Fibroblast of villous mesenchyme (primary cell): ENCODE results near the gene KIF26B. TPM values are rescaled to one million over a fixed set of nuclear protein-coding genes. Genes with fewer than 3 reads are reported as not detected.

ENCODE experiments used
- DNase-seq: peaks from one replicate; pipeline ENCODE4 v3.0.0-alpha.2; 2010; ENCODE audit warnings: low read depth
- H3K4me3 ChIP-seq: 2 replicates; pipeline ENCODE4 v1.5.1; 2011; ENCODE audit warnings: low read depth, mild to moderate bottlenecking, low read length
- CTCF ChIP-seq: IDR thresholded peaks from 2 replicates; pipeline ENCODE4 v1.5.1; 2012; ENCODE audit warnings: low read depth, mild to moderate bottlenecking, low read length; ENCODE audit not compliant: insufficient read depth
- total RNA-seq: library from RNA; depleted of rRNA; stranded (reverse); fragments of >200 nt; gene quantifications from 2 replicates; pipeline ENCODE4 v1.2.3, GENCODE V29; 2012

KIF26B gene
- total RNA-seq, 1 donor: 12.1 TPM

- no peak for TF ChIP-seq CTCF
- H3K4me3 ChIP-seq: no peak overlapping the region
- DNase-seq: no peak
Observed at GRCh38 chr1:245256528-245256927, 101.7 kb downstream of the KIF26B start.

GRCh38 chr1:245258271-245258920, 103.6 kb downstream of the KIF26B start:
- no peak for TF ChIP-seq CTCF
- no peak for DNase-seq
- no peak overlapping the region for H3K4me3 ChIP-seq

GRCh38 chr1:245260110-245260882, 105.5 kb downstream of the KIF26B start:
- no peak for DNase-seq
- H3K4me3 ChIP-seq: no peak overlapping the region
- TF ChIP-seq CTCF: no peak

GRCh38 chr1:245260883-245261282, 106.1 kb downstream of the KIF26B start:
- no peak for DNase-seq
- H3K4me3 ChIP-seq: no peak overlapping the region
- no peak for TF ChIP-seq CTCF

- TF ChIP-seq CTCF: no peak
- no peak for DNase-seq
- H3K4me3 ChIP-seq: no peak overlapping the region
Observed at GRCh38 chr1:245261786-245262185, 107.0 kb downstream of the KIF26B start.

- TF ChIP-seq CTCF: no peak
- H3K4me3 ChIP-seq: no peak overlapping the region
- DNase-seq: no peak
Observed at GRCh38 chr1:245263529-245264095, 108.8 kb downstream of the KIF26B start.
